CD4-positive, alpha-beta T cell (primary cell): Measurements from ENCODE around the gene SMIM36. TPM values are rescaled to one million over a fixed set of nuclear protein-coding genes. Genes with fewer than 3 reads are reported as not detected.
"Not testable (repeated sequence)": the region's sequence is repeated elsewhere in the genome, so short reads cannot be mapped to it uniquely, and the experiment has no call there.

Source experiments
- ATAC-seq: fragments of 200-7000 bp; cut with Tn5 transposase; one replicate; pipeline ENCODE4 v1.10.0; 2022; ENCODE audit warnings: mild to moderate bottlenecking; ENCODE audit not compliant: poor library complexity
- CTCF ChIA-PET: fragments of 350-600 bp; sonication (Branson Sonifier 250); formaldehyde crosslinking; loops from one replicate; lab custom pipeline; 2021; ENCODE audit warnings: antibody characterized with exemption, inconsistent platforms; lab: Charles Lee
- POLR2A ChIA-PET: fragments of 350-600 bp; sonication (Branson Sonifier 250); formaldehyde crosslinking; loops from one replicate; lab custom pipeline; 2021; ENCODE audit warnings: antibody characterized with exemption, inconsistent platforms; lab: Charles Lee
- DNase-seq, 14 experiments: peaks; one replicate each; pipeline ENCODE4 v3.0.0-alpha.2; 2013 to 2020; ENCODE audit warnings: mixed read lengths in 2 of 14
- H3K27ac ChIP-seq, 2 donors: one replicate each; pipeline versions ENCODE4 v1.5.1 to v1.7.0; 2013; ENCODE audit warnings: low read length in 2 of 2, low read depth in 1 of 2, mild to moderate bottlenecking in 1 of 2
- H3K27me3 ChIP-seq, 2 experiments: 1 replicate in 1 of 2; 2 replicates in 1 of 2; pipeline versions ENCODE4 v1.6.1 to v1.7.0; 2013; ENCODE audit warnings: low read length in 2 of 2, control low read depth in 1 of 2, mild to moderate bottlenecking in 1 of 2, moderate library complexity in 1 of 2; ENCODE audit not compliant: insufficient read depth in 2 of 2, control insufficient read depth in 1 of 2
- H3K36me3 ChIP-seq: one replicate; pipeline ENCODE4 v1.6.1; 2013; ENCODE audit warnings: low read length, control low read depth; ENCODE audit not compliant: insufficient read depth
- H3K4me1 ChIP-seq: one replicate; pipeline ENCODE4 v1.6.1; 2013; ENCODE audit warnings: low read length, control low read depth; ENCODE audit not compliant: insufficient read depth
- H3K4me3 ChIP-seq: one replicate; pipeline ENCODE4 v1.5.1; 2013; ENCODE audit warnings: mild to moderate bottlenecking, low read length, moderate library complexity
- H3K9me3 ChIP-seq, 2 experiments: 1 replicate in 1 of 2; 2 replicates in 1 of 2; pipeline versions ENCODE4 v1.6.1 to v1.7.0; 2013; ENCODE audit warnings: low read length in 2 of 2, mild to moderate bottlenecking in 2 of 2, control low read depth in 1 of 2, moderate library complexity in 1 of 2; ENCODE audit not compliant: control insufficient read depth in 1 of 2, insufficient read depth in 1 of 2
- H3K27ac Mint-ChIP-seq: one replicate; pipeline ENCODE4 v1.8.0; 2020; ENCODE audit warnings: mixed read lengths
- H3K27me3 Mint-ChIP-seq: one replicate; pipeline ENCODE4 v1.8.0; 2021; ENCODE audit warnings: mixed read lengths
- H3K36me3 Mint-ChIP-seq: one replicate; pipeline ENCODE4 v1.8.0; 2021; ENCODE audit warnings: low read depth, mixed read lengths
- H3K4me1 Mint-ChIP-seq: one replicate; pipeline ENCODE4 v1.8.0; 2021; ENCODE audit warnings: low read depth, mixed read lengths
- H3K4me3 Mint-ChIP-seq: one replicate; pipeline ENCODE4 v1.8.0; 2020; ENCODE audit warnings: mild to moderate bottlenecking, mixed read lengths
- H3K9me3 Mint-ChIP-seq: one replicate; pipeline ENCODE4 v1.8.0; 2020; ENCODE audit warnings: mixed read lengths
- intact Hi-C, 2 experiments: fragments of 100-400 bp; cut with DNase I in 1 of 2; cut with micrococcal nuclease in 1 of 2; formaldehyde crosslinking; loops; one replicate each; pipeline versions ENCODE4 v1.15.1 to v1.9.0; 2023 to 2025; cut with DNase I, micrococcal nuclease
- total RNA-seq, 174 experiments: library from RNA in 2 of 174; stranded (reverse) in 2 of 174; gene quantifications; one replicate each; pipeline ENCODE4 v1.2.3 and lab custom pipeline; 2021 to 2026
- TF ChIP-seq, protein P1 (sequence below): fragments of 200-600 bp; IDR thresholded peaks from one replicate; pipeline ENCODE4 v1.8.0; 2022; ENCODE audit warnings: antibody characterized with exemption, mild to moderate bottlenecking

SMIM36 gene
- total RNA-seq, 2 experiments from 2014 or later, result not detected

DNA sequence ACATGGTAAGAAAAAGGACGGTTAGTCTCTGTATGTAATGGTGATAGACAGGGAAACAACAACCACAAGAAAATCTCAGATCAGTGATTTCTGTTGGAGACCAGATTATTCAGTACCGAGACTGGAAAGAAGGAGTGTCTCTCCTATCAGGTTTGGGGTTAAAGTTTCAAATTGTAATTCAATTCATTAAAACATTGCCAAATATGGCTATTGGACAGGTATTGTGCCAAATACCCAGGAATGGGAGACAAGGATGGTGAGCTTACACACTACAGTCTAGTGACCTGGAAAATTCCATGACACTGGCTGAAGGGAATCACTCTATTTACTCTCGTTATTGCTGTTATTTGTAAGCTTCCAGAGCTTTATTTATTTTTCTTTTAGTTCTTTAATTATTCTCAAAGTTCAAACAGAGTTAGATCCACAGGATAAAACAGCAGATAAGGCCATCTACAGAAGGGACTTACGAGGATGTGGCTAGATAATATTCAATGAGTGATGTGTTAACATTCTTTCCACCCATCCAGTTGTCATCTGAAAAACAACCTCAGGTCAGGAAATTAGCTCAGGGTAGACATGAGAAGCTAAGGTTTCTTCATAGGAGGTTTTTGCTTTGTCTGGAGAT is 64.6 kb downstream of the SMIM36 start:
- DNase-seq, result no peak
- peaks cover 4% of the 10 kb centered on the region for H3K27me3 Mint-ChIP-seq

DNA sequence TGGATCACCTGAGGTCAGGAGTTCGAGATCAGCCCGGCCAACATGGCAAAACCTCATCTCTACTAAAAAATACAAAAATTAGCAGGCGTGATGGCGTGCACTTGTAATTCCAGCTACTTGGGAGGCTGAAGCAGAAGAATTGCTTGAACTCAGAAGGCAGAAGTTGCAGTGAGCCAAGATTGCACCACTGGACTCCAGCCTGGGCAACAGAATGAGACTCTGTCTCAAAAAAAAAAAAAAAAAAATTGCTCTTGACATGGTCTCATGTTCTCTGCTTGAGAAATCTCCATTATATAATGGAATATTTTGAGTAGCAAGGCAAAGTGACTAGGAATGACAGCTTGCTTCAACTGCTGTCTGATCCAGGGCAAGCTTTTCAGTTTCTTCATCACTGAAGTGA is 65.2 kb downstream of the SMIM36 start:
- H3K4me3 ChIP-seq, H3K9me3 Mint-ChIP-seq, H3K27ac ChIP-seq, H3K36me3 Mint-ChIP-seq, H3K36me3 ChIP-seq, H3K4me3 Mint-ChIP-seq, ATAC-seq, H3K27me3 Mint-ChIP-seq, CTCF ChIA-PET, H3K4me1 ChIP-seq, H3K27ac Mint-ChIP-seq, DNase-seq, H3K9me3 ChIP-seq, POLR2A ChIA-PET, H3K27me3 ChIP-seq, H3K4me1 Mint-ChIP-seq: not testable (repeated sequence)
- intact Hi-C loops, result loop anchor here in 1 of 2 experiments (2.0 kb wide), 1 partner anchor 41 kb away; no protein-coding TSS in a partner anchor

More for the DNA sequence above, 64.6 kb downstream of the SMIM36 start:
- TF ChIP-seq, protein P1, sequence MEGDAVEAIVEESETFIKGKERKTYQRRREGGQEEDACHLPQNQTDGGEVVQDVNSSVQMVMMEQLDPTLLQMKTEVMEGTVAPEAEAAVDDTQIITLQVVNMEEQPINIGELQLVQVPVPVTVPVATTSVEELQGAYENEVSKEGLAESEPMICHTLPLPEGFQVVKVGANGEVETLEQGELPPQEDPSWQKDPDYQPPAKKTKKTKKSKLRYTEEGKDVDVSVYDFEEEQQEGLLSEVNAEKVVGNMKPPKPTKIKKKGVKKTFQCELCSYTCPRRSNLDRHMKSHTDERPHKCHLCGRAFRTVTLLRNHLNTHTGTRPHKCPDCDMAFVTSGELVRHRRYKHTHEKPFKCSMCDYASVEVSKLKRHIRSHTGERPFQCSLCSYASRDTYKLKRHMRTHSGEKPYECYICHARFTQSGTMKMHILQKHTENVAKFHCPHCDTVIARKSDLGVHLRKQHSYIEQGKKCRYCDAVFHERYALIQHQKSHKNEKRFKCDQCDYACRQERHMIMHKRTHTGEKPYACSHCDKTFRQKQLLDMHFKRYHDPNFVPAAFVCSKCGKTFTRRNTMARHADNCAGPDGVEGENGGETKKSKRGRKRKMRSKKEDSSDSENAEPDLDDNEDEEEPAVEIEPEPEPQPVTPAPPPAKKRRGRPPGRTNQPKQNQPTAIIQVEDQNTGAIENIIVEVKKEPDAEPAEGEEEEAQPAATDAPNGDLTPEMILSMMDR, result no peak
- no peak overlapping the region for H3K27ac ChIP-seq
- H3K4me3 Mint-ChIP-seq, result no peak overlapping the region
- H3K4me3 ChIP-seq, result no peak overlapping the region
- no peaks in the 10 kb centered on the region for H3K4me1 ChIP-seq
- POLR2A ChIA-PET, result interaction anchor here (0.9 kb wide), 1 partner anchor 10 kb away, joined by 3 read pairs; no protein-coding TSS in a partner anchor
- no peaks in the 10 kb centered on the region for H3K27me3 ChIP-seq
- no peaks in the 10 kb centered on the region for H3K9me3 Mint-ChIP-seq
- no peaks in the 10 kb centered on the region for H3K36me3 Mint-ChIP-seq
- no peaks in the 10 kb centered on the region for H3K36me3 ChIP-seq
- H3K4me1 Mint-ChIP-seq, result peaks cover 5% of the 10 kb centered on the region
- no peak overlapping the region for H3K27ac Mint-ChIP-seq
- intact Hi-C loops, result loop anchor here in 1 of 2 experiments (2.0 kb wide), 1 partner anchor 42 kb away; no protein-coding TSS in a partner anchor
- no peaks in the 10 kb centered on the region for H3K9me3 ChIP-seq
- no peak for ATAC-seq
- CTCF ChIA-PET, result interaction anchor here (0.9 kb wide), 1 partner anchor 30 kb away, joined by 3 read pairs; no protein-coding TSS in a partner anchor

DNA sequence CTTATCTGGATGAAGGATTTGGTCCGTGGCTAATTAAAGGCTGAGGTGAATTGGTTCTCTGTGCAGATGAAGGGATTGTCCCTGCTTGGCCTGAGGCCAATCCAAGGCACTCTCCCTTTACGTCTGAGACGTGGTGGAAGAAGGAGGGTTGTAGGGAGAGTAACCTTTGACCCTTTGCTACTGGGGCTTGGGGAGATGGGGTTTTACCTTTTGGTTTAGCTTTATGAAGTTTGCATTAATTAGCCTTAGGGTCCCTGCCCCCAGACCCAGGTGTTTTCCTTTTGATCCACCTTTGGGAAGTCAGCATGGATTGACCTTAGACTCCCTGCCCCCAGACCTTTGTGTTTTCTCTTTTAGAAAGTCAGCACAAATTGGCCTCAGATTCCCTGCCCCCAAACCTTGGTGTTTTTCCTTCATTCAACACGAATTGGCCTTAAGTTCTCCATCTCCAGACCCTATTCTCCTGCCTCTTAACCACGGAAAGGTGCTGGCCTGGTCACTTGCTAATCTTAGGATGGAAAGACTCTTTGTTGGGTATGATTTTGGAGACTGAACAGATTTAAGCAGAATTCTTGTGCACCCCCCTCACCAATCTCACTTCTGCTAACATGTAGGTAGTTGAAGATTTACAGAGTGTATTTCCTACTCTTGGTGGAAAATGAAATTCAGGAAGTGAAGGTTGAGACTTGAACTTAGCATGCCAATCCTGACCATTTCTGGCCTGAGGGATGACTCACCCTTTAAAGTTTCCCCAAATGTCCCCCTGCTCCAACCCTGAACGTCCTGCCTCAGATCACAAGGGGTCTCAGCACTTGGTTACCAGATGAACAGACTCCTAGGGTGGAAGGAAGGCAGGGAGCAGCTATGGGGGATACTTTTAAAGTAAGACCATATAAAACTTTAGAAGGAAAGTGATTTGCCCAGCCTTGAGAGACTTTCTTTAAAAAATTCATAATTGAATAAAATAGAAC is 66.5 kb downstream of the SMIM36 start:
- no peaks in the 10 kb centered on the region for H3K36me3 ChIP-seq
- peak in 2 of 14 experiments; percentile 44 to 56 for DNase-seq
- no peak overlapping the region for H3K27ac ChIP-seq
- no peaks in the 10 kb centered on the region for H3K36me3 Mint-ChIP-seq
- H3K9me3 Mint-ChIP-seq, result no peaks in the 10 kb centered on the region
- ChIA-PET POLR2A (no interaction called here), CTCF (no interaction called here)
- TF ChIP-seq, protein P1, result no peak
- H3K4me3 Mint-ChIP-seq, result no peak overlapping the region
- intact Hi-C loops, result no loop called here
- no peaks in the 10 kb centered on the region for H3K27me3 ChIP-seq
- H3K9me3 ChIP-seq, result no peaks in the 10 kb centered on the region
- no peaks in the 10 kb centered on the region for H3K4me1 ChIP-seq
- no peak overlapping the region for H3K4me3 ChIP-seq
- H3K4me1 Mint-ChIP-seq, result no peaks in the 10 kb centered on the region
- no peak overlapping the region for H3K27ac Mint-ChIP-seq
- ATAC-seq, result no peak
- peaks cover 4% of the 10 kb centered on the region for H3K27me3 Mint-ChIP-seq
